A549 treated with ZK216348 at 1 μM for 4 hours (cell line): ENCODE measurements around the gene PROCR. TPM values are rescaled to one million over a fixed set of nuclear protein-coding genes. Genes with fewer than 3 reads are reported as not detected.

ENCODE experiments used
- total RNA-seq: library from RNA; stranded (reverse); fragments of 200-300 nt; extraction: Qiagen RNA extraction; gene quantifications from 5 replicates; pipeline ENCODE4 v1.2.3, GENCODE V29; 2022; ENCODE audit warnings: low read depth

The PROCR gene
- total RNA-seq = 105 to 137 TPM (median 133 TPM) in 5 replicates

DNA sequence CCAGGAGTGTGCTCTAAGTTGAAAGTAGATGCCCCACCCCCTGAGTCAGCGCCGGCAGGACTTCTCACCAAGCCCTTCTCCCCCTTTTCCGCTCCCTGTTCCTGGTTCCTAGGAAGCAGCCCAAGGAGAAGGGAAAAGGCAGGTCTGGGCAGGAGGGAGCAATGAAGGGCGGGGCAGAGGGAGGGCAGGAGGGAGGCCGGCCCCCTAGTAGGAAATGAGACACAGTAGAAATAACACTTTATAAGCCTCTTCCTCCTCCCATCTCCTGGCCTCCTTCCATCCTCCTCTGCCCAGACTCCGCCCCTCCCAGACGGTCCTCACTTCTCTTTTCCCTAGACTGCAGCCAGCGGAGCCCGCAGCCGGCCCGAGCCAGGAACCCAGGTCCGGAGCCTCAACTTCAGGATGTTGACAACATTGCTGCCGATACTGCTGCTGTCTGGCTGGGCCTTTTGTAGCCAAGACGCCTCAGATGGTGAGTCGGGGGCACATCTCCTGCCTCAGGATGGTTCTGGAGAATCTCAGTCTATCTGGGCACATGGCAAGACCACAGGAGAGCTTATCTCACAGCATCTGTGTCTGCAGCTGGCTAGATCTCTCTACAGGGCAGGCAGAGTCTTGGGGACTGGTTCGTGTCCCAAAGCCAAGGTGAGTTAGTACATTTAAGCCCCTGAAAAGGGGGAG lies at the start of gene PROCR:
PROCR (plus strand) TSS at position 320 of the 681 bp plus-strand sequence; CDS start at position 403, 83 bp downstream.

DNA sequence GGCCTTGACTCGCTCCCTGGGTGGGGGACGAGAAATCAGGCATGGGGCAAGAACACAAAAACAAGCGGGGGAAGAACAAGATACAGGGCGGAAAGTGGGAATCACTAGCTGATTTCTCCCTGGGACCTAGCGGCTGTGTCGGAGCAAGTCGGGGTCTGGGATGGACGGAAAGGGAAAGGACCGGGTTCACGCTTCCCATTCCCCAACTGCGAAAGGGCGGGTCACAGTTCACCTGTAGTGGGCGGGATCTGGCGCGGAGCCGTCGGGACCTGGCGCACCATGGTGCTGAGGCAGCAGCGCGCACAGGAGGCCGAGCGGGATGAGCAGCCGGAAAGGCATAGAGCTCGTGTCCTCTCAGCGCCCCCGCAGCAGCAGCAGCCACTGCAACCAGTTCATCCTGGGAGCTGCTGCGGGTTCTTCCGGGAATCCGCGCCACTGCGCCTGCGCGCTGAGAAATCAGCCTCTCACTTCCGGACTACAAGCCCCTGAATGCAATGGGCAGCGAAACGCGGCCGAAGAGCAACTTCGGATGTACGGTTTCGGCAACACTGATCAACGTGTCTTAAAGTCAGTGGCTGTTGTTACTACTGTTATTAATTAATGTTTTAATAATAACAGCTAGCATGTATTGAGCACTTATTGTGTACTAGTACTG lies 24.8 kb upstream of the PROCR start, which contains the start of gene EDEM2:
EDEM2 (minus strand) TSS at position 417 of the 655 bp plus-strand sequence; CDS start at position 339, 78 bp downstream.

GRCh38 chr20:35226126-35226883 lies 54.4 kb downstream of the PROCR start, which contains the start of gene MMP24:
Gene MMP24 (plus strand): TSS chr20:35226690. CDS start chr20:35226739, 49 bp downstream.

Other genes with a start within 250 kb of the PROCR start
- 50.9 to 58.7 TPM (median 55.9 TPM) in 5 replicates for gene GSS, start 216.3 kb upstream of the PROCR start, total RNA-seq
- 0.13 to 0.25 TPM (median 0.18 TPM) in 3 of 5 replicates, not detected in the others for gene MYH7B, start 216.2 kb upstream of the PROCR start, total RNA-seq
- gene TRPC4AP, start 79.3 kb upstream of the PROCR start, total RNA-seq = 41.9 to 62.4 TPM (median 61.0 TPM) in 5 replicates
- gene EDEM2, start 24.7 kb upstream of the PROCR start, total RNA-seq = 43.4 to 53.1 TPM (median 50.7 TPM) in 5 replicates
- gene MMP24, start 54.6 kb downstream of the PROCR start, total RNA-seq = 16.5 to 27.8 TPM (median 26.2 TPM) in 5 replicates
- 58.0 to 92.7 TPM (median 81.2 TPM) in 5 replicates for gene MMP24OS, start 106.0 kb downstream of the PROCR start, total RNA-seq
- gene EIF6, start 112.7 kb downstream of the PROCR start, total RNA-seq = 324 to 430 TPM (median 410 TPM) in 5 replicates
- 0.07 to 0.15 TPM (median 0.12 TPM) in 4 of 5 replicates, not detected in the other for gene FAM83C, start 120.4 kb downstream of the PROCR start, total RNA-seq
- 32.3 to 35.9 TPM (median 33.9 TPM) in 5 replicates for gene UQCC1, start 239.9 kb downstream of the PROCR start, total RNA-seq